NB4 (cell line): ENCODE results near the gene KLHL18.

Experiments
- DNase-seq: peaks from one replicate; pipeline ENCODE4 v3.0.0; 2010; ENCODE audit warnings: low read depth
- H3K4me3 ChIP-seq: one replicate; pipeline ENCODE4 v1.5.1; 2011; ENCODE audit warnings: mild to moderate bottlenecking, low read depth, low read length, moderate library complexity
- CTCF ChIP-seq: IDR thresholded peaks from one replicate; pipeline ENCODE4 v1.5.1; 2012; ENCODE audit warnings: low read depth, low read length
- MAX ChIP-seq: IDR thresholded peaks from 2 replicates; pipeline ENCODE4 v1.6.1; 2011; ENCODE audit warnings: low read depth, low read length
- MYC ChIP-seq: IDR thresholded peaks from 2 replicates; pipeline ENCODE4 v1.6.1; 2011; ENCODE audit warnings: low read depth, low read length
- POLR2A ChIP-seq: IDR thresholded peaks from 2 replicates; pipeline ENCODE4 v1.6.1; 2011; ENCODE audit warnings: mild to moderate bottlenecking; ENCODE audit not compliant: insufficient read length; ENCODE audit errors: extremely low read depth

Gene KLHL18

GRCh38 chr3:47274652-47275051, 8.1 kb upstream of the KLHL18 start:
- H3K4me3 ChIP-seq = no peak overlapping the region
- no peak for TF ChIP-seq CTCF
- no peak for TF ChIP-seq MAX
- TF ChIP-seq MYC = no peak
- TF ChIP-seq POLR2A = no peak
- DNase-seq = no peak

- TF ChIP-seq POLR2A (no peak), MAX (no peak), CTCF (no peak), MYC (no peak)
- no peak for DNase-seq
- no peak overlapping the region for H3K4me3 ChIP-seq
These were observed 6.2 kb upstream of the KLHL18 start for GRCh38 chr3:47276558-47276957.

- no peak for DNase-seq
- no peak for TF ChIP-seq POLR2A
- TF ChIP-seq MYC = no peak
- no peak for TF ChIP-seq CTCF
- no peak for TF ChIP-seq MAX
- H3K4me3 ChIP-seq = no peak overlapping the region
These were observed 2.2 kb upstream of the KLHL18 start for GRCh38 chr3:47280519-47280918.

- peak; percentile 48 for DNase-seq
- TF ChIP-seq MAX = no peak
- TF ChIP-seq MYC = no peak
- no peak for TF ChIP-seq CTCF
- no peak for TF ChIP-seq POLR2A
- H3K4me3 ChIP-seq = peak overlapping the region; percentile 92
These were observed 421 bp downstream of the KLHL18 start for GRCh38 chr3:47283193-47283537.

- peak; percentile 60 for DNase-seq
- H3K4me3 ChIP-seq = peak overlapping the region; percentile 92
- TF ChIP-seq CTCF (no peak), POLR2A (no peak), MAX (peak; percentile 61), MYC (peak; percentile 47; the same call in 1 of the 2 replicates)
These were observed 1.0 kb downstream of the KLHL18 start for GRCh38 chr3:47283591-47284364.
